Sigmoid colon (tissue), 7 donors: ENCODE measurements around the gene VDAC2. TPM values are rescaled to one million over a fixed set of nuclear protein-coding genes. Genes with fewer than 3 reads are reported as not detected.

ENCODE experiments used
- DNase-seq: peaks from one replicate; pipeline ENCODE4 v3.0.0-alpha.2; 2019
- H3K27ac ChIP-seq, 4 donors: fragments of 200-600 bp; sonication (generic); one replicate each; pipeline ENCODE4 v1.5.1; 2016 to 2019; ENCODE audit warnings: mild to moderate bottlenecking in 1 of 4
- H3K27me3 ChIP-seq, 3 donors: fragments of 200-600 bp; sonication (generic); one replicate each; pipeline ENCODE4 v1.5.1; 2019; ENCODE audit warnings: mild to moderate bottlenecking in 1 of 3
- H3K36me3 ChIP-seq, 4 donors: fragments of 200-600 bp; sonication (generic); one replicate each; pipeline ENCODE4 v1.5.1; 2016 to 2019
- H3K4me1 ChIP-seq, 4 donors: fragments of 200-600 bp; sonication (generic); one replicate each; pipeline ENCODE4 v1.5.1; 2017 to 2019
- H3K4me3 ChIP-seq, 4 donors: fragments of 200-600 bp; sonication (generic); one replicate each; pipeline ENCODE4 v1.5.1; 2017 to 2019; ENCODE audit warnings: mild to moderate bottlenecking in 2 of 4, moderate library complexity in 1 of 4
- H3K9me3 ChIP-seq, 4 donors: fragments of 200-600 bp in 3 of 4; sonication (generic) in 3 of 4; one replicate each; pipeline versions ENCODE4 v1.5.1 to v1.6.1; 2013 to 2019
- EP300 ChIP-seq, 4 donors: sonication (generic); formaldehyde crosslinking; IDR thresholded peaks; one replicate each; pipeline ENCODE4 v1.6.1; 2017; ENCODE audit warnings: antibody characterized with exemption in 4 of 4
- POLR2A ChIP-seq, 2 donors: fragments of 450-650 bp; IDR thresholded peaks; one replicate each; pipeline ENCODE4 v1.6.1; 2016; ENCODE audit warnings: antibody characterized with exemption in 2 of 2, mild to moderate bottlenecking in 2 of 2, moderate library complexity in 2 of 2
- POLR2AphosphoS5 ChIP-seq, 4 donors: sonication (generic); formaldehyde crosslinking; IDR thresholded peaks; one replicate each; pipeline ENCODE4 v1.6.1; 2017; ENCODE audit warnings: antibody characterized with exemption in 4 of 4
- WGBS, 2 donors: extraction: QIAGEN DNeasy Blood & Tissue Kit; methylation state at CpG; one replicate each; pipeline ENCODE4 v1.1.7; 2013; 5-methylcytosine and 5-hydroxymethylcytosine counted together
- intact Hi-C: fragments of 100-400 bp; cut with DNase I; formaldehyde crosslinking; loops from one replicate; pipeline ENCODE4 v1.15.1; 2023
- polyA plus RNA-seq, 3 donors: library from polyadenylated mRNA; stranded (reverse); fragments of 200-250 nt; gene quantifications; one replicate each; pipeline ENCODE4 v1.2.3, GENCODE V29; 2013
- total RNA-seq, 4 donors: library from RNA; depleted of rRNA; stranded (reverse); fragments of >200 nt; gene quantifications; one replicate each; pipeline ENCODE4 v1.1.0, GENCODE V29; 2016
- TF ChIP-seq, protein P1 (sequence below), 4 experiments: fragments of 450-650 bp in 3 of 4; fragments of 200-600 bp in 1 of 4; IDR thresholded peaks; one replicate each; pipeline ENCODE4 v1.5.1; 2016 to 2019; ENCODE audit warnings: antibody characterized with exemption in 4 of 4, mild to moderate bottlenecking in 3 of 4, moderate library complexity in 2 of 4
- donor health status: healthy with polysubstance abuse.
- donor health status: Bipolar disorder and iron deficiency.
- donor health status: healthy.

The VDAC2 gene
- total and polyA plus RNA-seq, 7 donors = 205 to 437 (median 249) TPM

DNA sequence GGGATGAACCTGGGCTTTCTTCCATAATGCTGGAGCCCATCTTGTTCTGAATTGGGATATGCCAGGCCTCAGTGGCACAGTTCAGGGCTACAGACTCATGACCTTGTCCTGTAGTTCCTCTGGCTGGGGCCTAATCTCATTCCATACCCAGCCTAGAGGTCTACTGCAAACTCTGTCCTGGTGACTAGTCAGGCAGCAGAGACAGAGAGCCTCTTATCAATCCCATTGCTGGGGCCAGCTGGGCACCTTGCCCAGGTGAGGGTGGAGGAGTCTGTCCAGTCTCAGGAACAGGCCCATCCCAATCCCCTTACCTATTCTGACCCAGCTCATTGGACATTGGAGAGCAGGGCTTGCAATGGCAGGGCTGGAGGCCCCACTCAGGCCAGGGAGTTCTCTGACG, 53.2 kb downstream of the VDAC2 start:
- no peaks in the 10 kb centered on the region for H3K27me3 ChIP-seq
- H3K4me1 ChIP-seq = no peaks in the 10 kb centered on the region
- no peak overlapping the region for H3K4me3 ChIP-seq
- no peaks in the 10 kb centered on the region for H3K36me3 ChIP-seq
- no peak overlapping the region for H3K27ac ChIP-seq
- 98% methylated on average over 1 of the region's 1 CpG for WGBS, 2 donors
- H3K9me3 ChIP-seq = no peaks in the 10 kb centered on the region
- TF ChIP-seq EP300 (IDR thresholded peaks at IDR 0.05) (no peak), POLR2A (IDR thresholded peaks at IDR 0.05) (no peak), POLR2AphosphoS5 (IDR thresholded peaks at IDR 0.05) (no peak)
- TF ChIP-seq, protein P1, sequence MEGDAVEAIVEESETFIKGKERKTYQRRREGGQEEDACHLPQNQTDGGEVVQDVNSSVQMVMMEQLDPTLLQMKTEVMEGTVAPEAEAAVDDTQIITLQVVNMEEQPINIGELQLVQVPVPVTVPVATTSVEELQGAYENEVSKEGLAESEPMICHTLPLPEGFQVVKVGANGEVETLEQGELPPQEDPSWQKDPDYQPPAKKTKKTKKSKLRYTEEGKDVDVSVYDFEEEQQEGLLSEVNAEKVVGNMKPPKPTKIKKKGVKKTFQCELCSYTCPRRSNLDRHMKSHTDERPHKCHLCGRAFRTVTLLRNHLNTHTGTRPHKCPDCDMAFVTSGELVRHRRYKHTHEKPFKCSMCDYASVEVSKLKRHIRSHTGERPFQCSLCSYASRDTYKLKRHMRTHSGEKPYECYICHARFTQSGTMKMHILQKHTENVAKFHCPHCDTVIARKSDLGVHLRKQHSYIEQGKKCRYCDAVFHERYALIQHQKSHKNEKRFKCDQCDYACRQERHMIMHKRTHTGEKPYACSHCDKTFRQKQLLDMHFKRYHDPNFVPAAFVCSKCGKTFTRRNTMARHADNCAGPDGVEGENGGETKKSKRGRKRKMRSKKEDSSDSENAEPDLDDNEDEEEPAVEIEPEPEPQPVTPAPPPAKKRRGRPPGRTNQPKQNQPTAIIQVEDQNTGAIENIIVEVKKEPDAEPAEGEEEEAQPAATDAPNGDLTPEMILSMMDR (IDR thresholded peaks at IDR 0.05) = no peak
- DNase-seq = no peak
- intact Hi-C loops = no loop called here

DNA sequence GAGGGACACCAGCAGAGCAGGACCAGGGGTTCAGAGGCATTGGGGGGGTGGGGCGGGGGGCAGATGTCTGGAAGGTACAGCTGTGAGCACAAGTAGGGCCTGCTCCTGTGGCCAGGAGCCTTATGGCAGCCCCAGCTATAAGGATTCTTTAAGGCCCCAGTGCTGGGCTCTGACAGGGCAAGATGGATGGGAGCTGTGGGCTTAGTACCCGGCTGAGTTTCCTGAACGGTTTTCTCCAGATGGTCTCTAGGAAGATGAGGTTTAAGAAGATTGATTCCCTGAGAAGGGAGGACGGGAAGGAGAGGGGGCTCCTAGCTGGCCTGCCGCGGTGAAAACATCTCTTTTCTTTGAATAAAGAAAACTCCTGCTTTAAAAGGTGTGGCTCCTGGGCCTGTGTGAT, 55.3 kb downstream of the VDAC2 start:
- Histone ChIP-seq H3K27me3 (no peaks in the 10 kb centered on the region), H3K4me3 (no peak overlapping the region), H3K36me3 (no peaks in the 10 kb centered on the region), H3K4me1 (no peaks in the 10 kb centered on the region), H3K9me3 (no peaks in the 10 kb centered on the region), H3K27ac (no peak overlapping the region)
- no peak for DNase-seq
- 59 to 79% methylated on average over 6 of the region's 6 CpGs for WGBS, 2 donors
- intact Hi-C loops = no loop called here
- TF ChIP-seq, protein P1 (IDR thresholded peaks at IDR 0.05) = no peak
- TF ChIP-seq EP300 (IDR thresholded peaks at IDR 0.05) (no peak), POLR2A (IDR thresholded peaks at IDR 0.05) (no peak), POLR2AphosphoS5 (IDR thresholded peaks at IDR 0.05) (no peak)

DNA sequence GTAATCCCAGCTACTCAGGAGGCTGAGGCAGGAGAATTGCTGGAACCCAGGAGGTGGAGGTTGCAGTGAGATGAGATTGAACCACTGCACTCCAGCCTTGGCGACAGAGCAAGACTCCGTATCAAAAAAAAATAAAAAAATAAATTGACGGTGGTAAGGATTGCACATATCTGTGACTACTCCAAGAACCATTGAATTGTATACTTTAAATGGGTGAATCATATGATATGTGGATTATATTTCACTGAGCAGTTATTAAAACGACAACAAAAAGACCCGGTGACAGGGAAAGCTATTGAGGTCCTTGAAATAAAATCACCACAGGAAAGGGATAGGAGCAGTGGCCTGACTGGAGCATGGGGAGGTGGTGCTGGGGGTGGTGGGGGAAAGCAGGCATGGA, 56.3 kb downstream of the VDAC2 start:
- 89 to 90% methylated on average over 5 of the region's 5 CpGs for WGBS, 2 donors

DNA sequence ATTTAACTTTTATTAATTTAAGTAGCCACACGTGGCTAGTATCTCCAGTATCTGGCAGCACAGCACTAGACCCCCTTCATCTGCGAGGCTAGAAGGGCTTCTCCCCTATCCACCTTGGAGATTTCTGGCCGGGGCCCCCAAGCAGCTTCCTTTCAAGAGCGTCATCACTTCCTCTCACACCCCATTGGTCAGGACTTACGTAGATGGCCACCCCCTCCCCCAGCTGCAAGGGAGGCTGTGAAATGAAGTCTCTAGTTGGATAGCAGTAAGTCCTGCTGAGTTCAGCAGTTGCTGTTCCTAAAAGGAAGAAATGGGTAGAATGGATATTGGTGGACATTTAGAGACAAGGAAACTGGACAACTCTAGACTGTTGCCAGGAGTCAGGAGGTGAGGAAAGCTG, 59.0 kb downstream of the VDAC2 start:
- no peak for DNase-seq
- H3K36me3 ChIP-seq = no peaks in the 10 kb centered on the region
- H3K9me3 ChIP-seq = no peaks in the 10 kb centered on the region
- no peaks in the 10 kb centered on the region for H3K27me3 ChIP-seq
- TF ChIP-seq POLR2AphosphoS5 (IDR thresholded peaks at IDR 0.05) = no peak
- TF ChIP-seq EP300 (IDR thresholded peaks at IDR 0.05) = no peak
- TF ChIP-seq, protein P1 (IDR thresholded peaks at IDR 0.05) = no peak
- TF ChIP-seq POLR2A (IDR thresholded peaks at IDR 0.05) = no peak
- 82 to 92% methylated on average over 5 of the region's 5 CpGs for WGBS, 2 donors
- no peak overlapping the region for H3K4me3 ChIP-seq
- intact Hi-C loops = no loop called here
- H3K4me1 ChIP-seq = no peaks in the 10 kb centered on the region
- no peak overlapping the region for H3K27ac ChIP-seq

More for the DNA sequence above, 56.3 kb downstream of the VDAC2 start:
- intact Hi-C loops = no loop called here
- no peaks in the 10 kb centered on the region for H3K36me3 ChIP-seq
- H3K4me3 ChIP-seq = no peak overlapping the region
- H3K27me3 ChIP-seq = no peaks in the 10 kb centered on the region
- H3K4me1 ChIP-seq = no peaks in the 10 kb centered on the region
- no peak overlapping the region for H3K27ac ChIP-seq
- TF ChIP-seq, protein P1 (IDR thresholded peaks at IDR 0.05) = no peak
- H3K9me3 ChIP-seq = no peaks in the 10 kb centered on the region
- no peak for DNase-seq

DNA sequence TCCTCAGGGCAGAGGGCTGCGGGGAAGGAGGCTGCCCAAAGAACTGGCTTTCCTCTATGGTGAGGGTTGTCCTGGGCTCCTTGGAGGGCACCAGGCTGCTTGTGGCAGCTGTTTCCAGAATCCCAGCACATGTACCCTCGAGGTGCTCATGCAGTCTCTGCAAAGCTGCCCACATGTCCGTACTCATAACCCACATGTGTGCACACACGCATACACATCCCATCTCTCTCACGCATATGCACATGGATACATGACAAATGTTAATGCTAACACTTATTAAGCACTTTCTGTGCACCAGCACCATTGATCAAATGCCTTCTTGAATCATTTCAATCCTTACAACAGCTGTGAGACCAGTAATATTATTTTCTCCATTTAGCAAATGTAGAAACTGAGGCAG, 61.5 kb downstream of the VDAC2 start:
- DNase-seq = no peak
- WGBS, 2 donors = 91 to 95% methylated on average over 5 of the region's 5 CpGs

More for the DNA sequence above, 61.5 kb downstream of the VDAC2 start:
- TF ChIP-seq POLR2A (IDR thresholded peaks at IDR 0.05) (no peak), POLR2AphosphoS5 (IDR thresholded peaks at IDR 0.05) (no peak)
- TF ChIP-seq, protein P1 (IDR thresholded peaks at IDR 0.05) = no peak
- no peaks in the 10 kb centered on the region for H3K36me3 ChIP-seq
- no peaks in the 10 kb centered on the region for H3K4me1 ChIP-seq
- intact Hi-C loops = no loop called here
- H3K4me3 ChIP-seq = no peak overlapping the region
- no peaks in the 10 kb centered on the region for H3K9me3 ChIP-seq
- H3K27ac ChIP-seq = no peak overlapping the region
- H3K27me3 ChIP-seq = no peaks in the 10 kb centered on the region
